ENCODE measurements around the gene EFNA3. TPM values are rescaled to one million over a fixed set of nuclear protein-coding genes. Genes with fewer than 3 reads are reported as not detected.

Gene EFNA3
- total RNA-seq, 1 experiment from 2014 or later = 20.4 TPM

- H3K27ac ChIP-seq (ENCODE audit: low read depth, low read length) = no peak overlapping the region
- ChIA-PET RAD21 (ENCODE audit: low non-redundant PET in 1 of 2, low total read pairs in 2 of 2, uncharacterized antibody in 2 of 2, unreplicated experiment in 2 of 2) (no interaction called here), CTCF (interaction anchor here (1.6 kb wide), 1 partner anchor 20 kb away, joined by 5 read pairs; the partner anchor contains the start of gene ADAM15), POLR2A (no interaction called here)
- intact Hi-C loops (cut with micrococcal nuclease) = no loop called here
- no peak for TF ChIP-seq RAD21 (IDR thresholded peaks at IDR 0.05; ENCODE audit: low read depth)
- no peak for TF ChIP-seq CEBPB (IDR thresholded peaks at IDR 0.05; ENCODE audit: low read depth)
- TF ChIP-seq FOSL1 (IDR thresholded peaks at IDR 0.05; ENCODE audit: low read depth) = no peak
- TF ChIP-seq, protein P1, sequence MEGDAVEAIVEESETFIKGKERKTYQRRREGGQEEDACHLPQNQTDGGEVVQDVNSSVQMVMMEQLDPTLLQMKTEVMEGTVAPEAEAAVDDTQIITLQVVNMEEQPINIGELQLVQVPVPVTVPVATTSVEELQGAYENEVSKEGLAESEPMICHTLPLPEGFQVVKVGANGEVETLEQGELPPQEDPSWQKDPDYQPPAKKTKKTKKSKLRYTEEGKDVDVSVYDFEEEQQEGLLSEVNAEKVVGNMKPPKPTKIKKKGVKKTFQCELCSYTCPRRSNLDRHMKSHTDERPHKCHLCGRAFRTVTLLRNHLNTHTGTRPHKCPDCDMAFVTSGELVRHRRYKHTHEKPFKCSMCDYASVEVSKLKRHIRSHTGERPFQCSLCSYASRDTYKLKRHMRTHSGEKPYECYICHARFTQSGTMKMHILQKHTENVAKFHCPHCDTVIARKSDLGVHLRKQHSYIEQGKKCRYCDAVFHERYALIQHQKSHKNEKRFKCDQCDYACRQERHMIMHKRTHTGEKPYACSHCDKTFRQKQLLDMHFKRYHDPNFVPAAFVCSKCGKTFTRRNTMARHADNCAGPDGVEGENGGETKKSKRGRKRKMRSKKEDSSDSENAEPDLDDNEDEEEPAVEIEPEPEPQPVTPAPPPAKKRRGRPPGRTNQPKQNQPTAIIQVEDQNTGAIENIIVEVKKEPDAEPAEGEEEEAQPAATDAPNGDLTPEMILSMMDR (IDR thresholded peaks at IDR 0.05 in 2 of 3, conservative IDR thresholded peaks at IDR 0.05 in 1 of 3; ENCODE audit: borderline replicate concordance in 1 of 3, insufficient read depth in 1 of 3, low read depth in 2 of 3, low read length in 2 of 3) = no peak
- no peak for TF ChIP-seq ZFX (IDR thresholded peaks at IDR 0.05)
- no peak for TF ChIP-seq EZH2phosphoT487 (IDR thresholded peaks at IDR 0.05; ENCODE audit: borderline replicate concordance)
- TF ChIP-seq SIN3A (IDR thresholded peaks at IDR 0.05; ENCODE audit: low read depth) = no peak
- no peak for TF ChIP-seq CBX3 (IDR thresholded peaks at IDR 0.05; ENCODE audit: low read depth)
- TF ChIP-seq POLR2AphosphoS5 (IDR thresholded peaks at IDR 0.05; ENCODE audit: low read depth, low read length) = no peak
- TF ChIP-seq TCF7L2 (IDR thresholded peaks at IDR 0.05; ENCODE audit: borderline replicate concordance, extremely low read depth, insufficient read depth, insufficient read length) = no peak
- TF ChIP-seq SRF (IDR thresholded peaks at IDR 0.05; ENCODE audit: low read depth) = no peak
- no peak for TF ChIP-seq MAX (IDR thresholded peaks at IDR 0.05)
- TF ChIP-seq, protein P2, sequence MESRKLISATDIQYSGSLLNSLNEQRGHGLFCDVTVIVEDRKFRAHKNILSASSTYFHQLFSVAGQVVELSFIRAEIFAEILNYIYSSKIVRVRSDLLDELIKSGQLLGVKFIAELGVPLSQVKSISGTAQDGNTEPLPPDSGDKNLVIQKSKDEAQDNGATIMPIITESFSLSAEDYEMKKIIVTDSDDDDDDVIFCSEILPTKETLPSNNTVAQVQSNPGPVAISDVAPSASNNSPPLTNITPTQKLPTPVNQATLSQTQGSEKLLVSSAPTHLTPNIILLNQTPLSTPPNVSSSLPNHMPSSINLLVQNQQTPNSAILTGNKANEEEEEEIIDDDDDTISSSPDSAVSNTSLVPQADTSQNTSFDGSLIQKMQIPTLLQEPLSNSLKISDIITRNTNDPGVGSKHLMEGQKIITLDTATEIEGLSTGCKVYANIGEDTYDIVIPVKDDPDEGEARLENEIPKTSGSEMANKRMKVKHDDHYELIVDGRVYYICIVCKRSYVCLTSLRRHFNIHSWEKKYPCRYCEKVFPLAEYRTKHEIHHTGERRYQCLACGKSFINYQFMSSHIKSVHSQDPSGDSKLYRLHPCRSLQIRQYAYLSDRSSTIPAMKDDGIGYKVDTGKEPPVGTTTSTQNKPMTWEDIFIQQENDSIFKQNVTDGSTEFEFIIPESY (IDR thresholded peaks at IDR 0.05; ENCODE audit: extremely low read depth, insufficient replicate concordance, low read length) = no peak
- no peak for TF ChIP-seq YY1 (IDR thresholded peaks at IDR 0.05; ENCODE audit: extremely low read depth, insufficient replicate concordance, low read depth, low read length)
- no peak for TF ChIP-seq EGR1 (IDR thresholded peaks at IDR 0.05; ENCODE audit: low read depth)
- no peak for TF ChIP-seq JUND (IDR thresholded peaks at IDR 0.05)
- TF ChIP-seq POLR2A (IDR thresholded peaks at IDR 0.05; ENCODE audit: borderline replicate concordance, extremely low read depth, insufficient read depth, insufficient read length) = no peak
- no TSS peak for BruUV-seq (replicated peaks)
- H3K4me3 ChIP-seq (replicated peaks in 1 of 2; ENCODE audit: low read depth in 1 of 2, low read length in 2 of 2) = no peak overlapping the region
- DNase-seq (ENCODE audit: low read depth, low spot score) = no peak
- H3K36me3 ChIP-seq (ENCODE audit: control insufficient read depth in 1 of 2, insufficient read depth in 2 of 2, low read length in 2 of 2) = no peaks in the 10 kb centered on the region
- H3K9me2 ChIP-seq (ENCODE audit: insufficient read depth) = no peaks in the 10 kb centered on the region
- no peaks in the 10 kb centered on the region for H3K9me3 ChIP-seq (ENCODE audit: control insufficient read depth in 1 of 2, insufficient read depth in 1 of 2, low read depth in 1 of 2, low read length in 2 of 2)
- H4K20me1 ChIP-seq (ENCODE audit: insufficient read depth) = no peaks in the 10 kb centered on the region
- no peaks in the 10 kb centered on the region for H3K79me2 ChIP-seq (ENCODE audit: insufficient read depth, low read length)
- no peaks in the 10 kb centered on the region for H3K27me3 ChIP-seq (ENCODE audit: insufficient read depth, low read length)
- H3K4me2 ChIP-seq (ENCODE audit: low read length) = no peak overlapping the region
- no peak overlapping the region for H3K9ac ChIP-seq (ENCODE audit: low read length)
- H3K4me1 ChIP-seq (ENCODE audit: control insufficient read depth in 1 of 2, insufficient read depth in 2 of 2, low read length in 2 of 2) = peaks cover 10 to 14% of the 10 kb centered on the region in 2 experiments
- no peak overlapping the region for H2AFZ ChIP-seq (ENCODE audit: low read depth, low read length, poor library complexity, severe bottlenecking)
- no peak for ATAC-seq
These were observed 47.7 kb upstream of the EFNA3 start for GRCh38 chr1:155030899-155031298.

Measured in HCT116 (cell line).